ENCODE data around the gene MTR.

MTR gene

DNA sequence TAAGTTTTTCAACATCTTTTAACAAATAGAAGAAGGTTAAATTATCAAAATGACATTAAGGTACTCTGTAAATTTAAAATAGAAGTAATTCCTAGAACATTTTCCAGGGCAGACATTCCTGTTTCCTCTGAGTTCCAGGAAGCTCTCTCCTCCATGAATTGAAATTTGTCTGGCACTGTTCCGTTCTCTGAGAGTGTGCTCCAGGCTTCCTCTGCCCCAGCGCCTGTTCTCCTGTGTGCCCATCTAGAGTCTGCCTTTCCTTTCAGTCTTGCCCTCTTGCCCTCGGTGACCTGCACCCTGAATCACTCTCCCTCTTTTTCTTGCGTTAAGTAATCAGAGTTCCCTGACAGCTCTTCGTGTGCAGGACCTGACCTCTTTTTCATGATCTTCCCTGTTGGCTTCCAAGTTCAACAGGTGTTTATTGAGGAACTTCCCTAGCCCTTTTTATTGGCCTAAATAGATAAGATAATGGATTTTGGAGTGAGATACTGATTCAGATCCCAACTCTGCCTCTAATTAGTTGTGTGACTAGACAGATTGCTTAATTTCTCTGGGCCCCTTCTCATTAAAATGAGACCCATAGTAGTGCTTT, 77.1 kb downstream of the MTR start:
- no peak for TF ChIP-seq ZNF274 (IDR thresholded peaks at IDR 0.05; ENCODE audit: low read depth, low read length)

DNA sequence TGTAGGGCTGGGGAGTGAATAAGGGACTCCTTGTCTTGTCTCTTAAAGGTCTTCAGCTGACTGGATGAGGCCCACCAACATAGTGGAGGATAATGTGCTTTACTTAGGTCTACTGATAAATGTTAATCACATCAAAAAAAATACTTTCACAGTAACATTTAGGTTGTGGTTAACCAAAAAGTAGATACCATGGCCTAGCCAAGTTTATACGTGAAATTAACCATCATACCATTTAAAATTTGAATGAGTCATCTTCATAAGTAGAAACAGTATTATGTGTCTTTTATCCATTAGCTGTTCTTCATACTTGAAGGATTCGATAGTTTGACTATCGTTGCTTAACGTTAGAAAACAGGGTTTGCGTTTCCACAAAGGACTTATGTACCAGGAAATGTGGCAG, 80.9 kb downstream of the MTR start:
- TF ChIP-seq ZNF274 (IDR thresholded peaks at IDR 0.05; ENCODE audit: low read depth, low read length) = no peak
- H3K4me3 ChIP-seq (ENCODE audit: low read length) = no peak overlapping the region

More for the DNA sequence above, 77.1 kb downstream of the MTR start:
- no peak overlapping the region for H3K4me3 ChIP-seq (ENCODE audit: low read length)

DNA sequence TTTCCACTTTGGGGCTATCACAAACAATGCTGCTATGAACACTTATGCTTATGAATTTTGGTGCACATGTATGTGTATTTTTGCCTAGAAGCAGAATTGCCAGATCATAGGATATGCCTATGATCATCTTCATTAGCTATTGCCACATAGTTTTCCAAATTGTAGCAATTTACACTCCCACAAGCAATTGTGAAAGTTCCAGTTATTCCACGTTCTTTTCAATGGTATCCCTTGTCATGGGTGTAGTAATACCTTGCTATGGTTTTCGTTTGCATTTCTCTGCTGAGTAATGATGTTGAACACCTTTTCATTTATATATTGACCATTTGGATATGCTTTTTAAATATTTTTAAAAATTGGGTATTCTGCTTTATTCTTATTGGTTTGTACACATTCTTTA, 82.6 kb downstream of the MTR start:
- H3K4me3 ChIP-seq (ENCODE audit: low read length) = no peak overlapping the region
- no peak for TF ChIP-seq ZNF274 (IDR thresholded peaks at IDR 0.05; ENCODE audit: low read depth, low read length)

DNA sequence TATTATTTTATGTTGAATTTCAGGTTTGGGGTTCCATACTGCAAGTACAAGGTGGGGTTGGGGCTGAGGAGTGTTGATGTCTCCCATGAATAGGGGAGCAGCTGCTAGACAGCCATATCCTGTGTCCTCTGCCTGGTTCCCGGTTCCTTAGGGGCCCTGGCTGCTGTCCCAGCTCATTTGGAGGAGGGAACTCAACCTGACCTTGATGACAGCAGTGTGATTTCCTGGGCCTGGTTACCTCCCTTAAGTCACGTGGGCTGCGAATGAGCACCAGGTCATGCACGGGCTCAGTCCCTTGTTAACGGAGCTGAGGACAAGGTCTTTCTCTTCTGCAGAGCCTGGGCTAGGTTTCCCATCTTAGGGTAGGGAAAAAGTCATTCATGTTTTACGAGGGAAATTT, 85.1 kb downstream of the MTR start:
- no peak overlapping the region for H3K4me3 ChIP-seq (ENCODE audit: low read length)
- TF ChIP-seq ZNF274 (IDR thresholded peaks at IDR 0.05; ENCODE audit: low read depth, low read length) = no peak

DNA sequence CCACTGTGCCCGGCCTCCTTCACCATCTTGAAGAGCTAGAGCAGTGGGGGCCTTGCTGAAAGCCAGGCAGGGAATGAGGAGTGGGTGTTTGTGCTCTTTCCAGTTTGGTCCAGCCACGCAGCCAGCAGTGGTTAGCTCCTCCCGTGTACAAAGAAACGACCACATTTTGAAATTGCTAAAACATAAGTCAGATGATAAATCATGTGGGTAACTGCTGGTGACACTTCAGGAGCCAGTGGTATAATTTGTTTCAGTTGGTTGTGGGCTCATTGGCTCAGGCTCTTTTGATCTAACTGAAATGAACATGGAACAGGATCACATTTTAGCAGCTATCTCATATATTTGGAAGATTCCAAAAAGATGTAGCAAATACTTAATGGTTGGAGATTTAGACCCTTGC, 87.6 kb downstream of the MTR start:
- H3K4me3 ChIP-seq (ENCODE audit: low read length) = no peak overlapping the region
- no peak for TF ChIP-seq ZNF274 (IDR thresholded peaks at IDR 0.05; ENCODE audit: low read depth, low read length)

DNA sequence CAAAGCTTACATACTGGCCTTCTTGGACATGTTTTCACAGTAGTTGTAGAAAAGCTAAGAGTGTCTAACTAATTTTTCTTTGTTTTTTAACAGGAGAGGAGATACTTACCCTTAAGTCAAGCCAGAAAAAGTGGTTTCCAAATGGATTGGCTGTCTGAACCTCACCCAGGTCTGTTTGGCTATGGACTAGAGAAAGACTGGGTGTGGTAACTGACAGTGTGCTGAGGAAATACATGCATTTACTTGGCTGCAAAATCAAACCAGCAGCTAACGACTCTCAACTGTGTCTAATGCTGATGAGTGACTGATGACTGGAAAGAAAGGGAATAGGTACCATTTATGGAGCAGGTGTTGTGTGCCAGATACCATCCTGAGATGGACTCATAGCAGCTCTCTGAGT, 91.1 kb downstream of the MTR start:
- no peak overlapping the region for H3K4me3 ChIP-seq (ENCODE audit: low read length)
- no peak for TF ChIP-seq ZNF274 (IDR thresholded peaks at IDR 0.05; ENCODE audit: low read depth, low read length)

DNA sequence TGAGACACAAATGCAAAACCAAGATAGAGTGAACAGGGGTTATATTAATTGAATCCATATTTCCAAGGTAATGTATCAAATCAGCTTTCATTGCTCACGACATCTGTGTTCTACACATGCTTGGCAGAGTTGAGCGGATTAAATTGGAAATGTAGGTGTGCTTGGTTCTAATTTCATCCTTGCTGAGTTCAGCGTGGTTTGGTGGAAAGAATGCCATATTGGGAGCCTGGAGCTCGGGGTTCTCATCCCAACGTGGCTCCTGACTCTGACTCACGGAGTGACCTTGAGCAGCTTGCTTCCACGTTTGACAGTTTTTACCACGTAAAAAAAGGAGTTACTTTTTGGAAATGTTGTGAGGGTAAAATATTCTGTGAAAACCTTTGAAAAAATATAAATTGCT, 92.0 kb downstream of the MTR start:
- H3K4me3 ChIP-seq (ENCODE audit: low read length) = no peak overlapping the region
- no peak for TF ChIP-seq ZNF274 (IDR thresholded peaks at IDR 0.05; ENCODE audit: low read depth, low read length)

DNA sequence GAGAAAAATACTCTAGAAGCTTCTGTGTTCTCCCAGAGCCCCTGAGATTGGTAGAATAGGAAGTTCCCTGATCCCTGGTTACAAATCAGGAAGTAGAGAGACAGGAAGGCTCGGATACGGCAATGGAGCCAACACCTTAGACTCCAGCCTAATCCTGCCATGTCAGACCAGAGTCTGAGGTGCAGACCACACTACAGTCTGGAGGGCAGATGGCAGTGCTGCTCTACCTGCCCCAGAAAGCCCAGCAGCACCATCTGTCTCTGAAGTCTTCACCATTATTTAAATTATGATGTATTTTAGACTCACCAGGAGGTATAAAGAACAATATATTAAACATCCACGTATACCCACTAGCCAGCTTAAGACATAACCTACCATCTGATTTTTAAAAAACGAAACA, 93.0 kb downstream of the MTR start:
- no peak overlapping the region for H3K4me3 ChIP-seq (ENCODE audit: low read length)
- no peak for TF ChIP-seq ZNF274 (IDR thresholded peaks at IDR 0.05; ENCODE audit: low read depth, low read length)

DNA sequence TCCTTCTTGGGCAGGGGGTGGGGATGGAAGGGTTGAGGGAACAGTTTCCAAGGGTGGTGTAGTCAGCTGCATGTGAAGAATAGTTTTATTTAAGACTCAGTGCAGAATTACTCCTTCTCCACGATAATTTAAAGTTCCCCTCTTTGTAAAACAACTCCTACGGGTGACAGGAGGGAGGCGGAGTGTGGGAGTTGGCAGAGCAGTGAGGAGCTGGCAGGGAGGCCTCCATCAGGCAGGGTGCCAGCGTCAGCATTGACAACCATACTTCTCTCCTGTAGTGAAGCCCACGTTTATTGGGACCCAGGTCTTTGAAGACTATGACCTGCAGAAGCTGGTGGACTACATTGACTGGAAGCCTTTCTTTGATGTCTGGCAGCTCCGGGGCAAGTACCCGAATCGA, 93.8 kb downstream of the MTR start:
- TF ChIP-seq ZNF274 (IDR thresholded peaks at IDR 0.05; ENCODE audit: low read depth, low read length) = no peak

DNA sequence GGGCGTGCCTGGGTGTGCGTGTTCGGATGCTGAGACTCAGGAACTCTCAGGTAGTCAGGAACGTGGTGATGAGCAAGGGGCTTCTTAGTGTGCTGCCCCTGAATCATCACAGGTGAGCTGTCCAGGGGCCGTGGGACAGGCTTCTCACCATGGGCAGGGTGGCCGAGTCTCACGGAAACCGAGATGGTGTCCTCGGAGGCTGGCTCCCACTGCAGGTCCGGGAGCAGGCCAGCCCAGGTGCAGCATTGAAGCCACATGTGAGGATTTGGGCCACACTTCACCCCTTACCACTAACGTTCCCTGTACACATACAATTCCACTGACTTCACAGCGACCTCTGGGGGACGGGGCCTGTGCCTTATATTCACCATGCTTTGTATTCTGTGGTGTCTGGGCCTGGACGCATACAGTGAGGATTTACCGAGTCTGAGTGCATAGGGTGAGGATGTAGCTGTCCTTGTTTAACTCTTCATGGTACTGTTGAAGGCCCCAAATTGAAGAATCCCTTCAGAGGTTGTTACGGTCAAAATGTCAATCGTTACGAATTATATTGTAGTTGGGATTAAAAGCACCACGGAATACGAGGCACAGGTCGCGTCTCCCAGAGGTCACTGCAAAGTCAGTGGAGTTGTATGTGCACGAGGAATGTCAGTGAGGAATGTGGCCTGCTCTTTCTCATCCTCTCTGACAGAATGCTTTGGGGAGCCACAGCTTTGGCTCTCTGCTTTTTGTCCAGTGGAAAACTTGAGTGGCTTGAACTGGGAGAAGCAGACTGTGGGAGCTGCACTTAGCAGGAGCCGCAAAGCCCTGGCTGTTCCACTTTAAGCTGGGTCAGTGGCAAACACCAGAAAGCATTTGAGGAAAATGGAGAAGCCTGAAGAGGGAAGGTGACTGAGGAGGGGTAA, 95.3 kb downstream of the MTR start:
- TF ChIP-seq ZNF274 (IDR thresholded peaks at IDR 0.05; ENCODE audit: low read depth, low read length) = no peak
- H3K4me3 ChIP-seq (ENCODE audit: low read length) = no peak overlapping the region

More for the DNA sequence above, 93.8 kb downstream of the MTR start:
- no peak overlapping the region for H3K4me3 ChIP-seq (ENCODE audit: low read length)

DNA sequence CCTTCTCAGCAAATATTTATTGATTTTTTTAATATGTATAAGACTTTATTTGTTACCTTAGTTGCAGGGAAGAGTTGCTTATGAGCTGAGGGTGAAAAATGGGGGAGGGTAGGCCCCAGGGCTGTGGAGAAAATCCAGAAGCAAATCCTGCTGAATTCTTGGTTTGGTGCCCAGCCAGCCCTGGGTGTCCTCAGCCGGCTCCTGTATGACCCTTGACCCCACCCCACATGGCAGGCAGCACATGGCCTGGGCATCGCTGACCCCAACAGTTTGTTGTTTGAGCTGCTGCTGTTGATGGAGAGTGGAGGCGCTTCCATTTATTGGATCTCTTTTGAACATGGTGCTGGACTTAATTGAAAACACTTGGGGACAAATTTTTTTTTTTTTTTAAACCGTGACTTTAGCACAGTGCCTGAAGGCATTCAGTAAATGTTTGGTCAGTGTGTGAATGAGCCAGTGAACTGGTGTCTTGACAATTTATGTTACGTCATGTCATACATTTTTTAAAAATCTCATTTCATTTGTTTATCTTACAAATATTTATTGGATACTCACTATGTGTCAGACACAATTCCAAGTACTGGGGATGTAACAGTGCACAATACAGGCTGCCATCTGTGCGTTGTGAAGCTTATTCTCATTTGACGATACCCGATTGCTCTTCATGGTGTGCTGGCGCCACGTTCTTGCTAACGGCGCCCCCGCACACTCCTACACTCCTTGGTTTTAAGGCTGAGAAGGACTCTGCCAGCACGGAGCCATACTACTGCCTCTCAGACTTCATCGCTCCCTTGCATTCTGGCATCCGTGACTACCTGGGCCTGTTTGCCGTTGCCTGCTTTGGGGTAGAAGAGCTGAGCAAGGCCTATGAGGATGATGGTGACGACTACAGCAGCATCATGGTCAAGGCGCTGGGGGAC, 98.8 kb downstream of the MTR start:
- H3K4me3 ChIP-seq (ENCODE audit: low read length) = no peak overlapping the region
- no peak for TF ChIP-seq ZNF274 (IDR thresholded peaks at IDR 0.05; ENCODE audit: low read depth, low read length)

DNA sequence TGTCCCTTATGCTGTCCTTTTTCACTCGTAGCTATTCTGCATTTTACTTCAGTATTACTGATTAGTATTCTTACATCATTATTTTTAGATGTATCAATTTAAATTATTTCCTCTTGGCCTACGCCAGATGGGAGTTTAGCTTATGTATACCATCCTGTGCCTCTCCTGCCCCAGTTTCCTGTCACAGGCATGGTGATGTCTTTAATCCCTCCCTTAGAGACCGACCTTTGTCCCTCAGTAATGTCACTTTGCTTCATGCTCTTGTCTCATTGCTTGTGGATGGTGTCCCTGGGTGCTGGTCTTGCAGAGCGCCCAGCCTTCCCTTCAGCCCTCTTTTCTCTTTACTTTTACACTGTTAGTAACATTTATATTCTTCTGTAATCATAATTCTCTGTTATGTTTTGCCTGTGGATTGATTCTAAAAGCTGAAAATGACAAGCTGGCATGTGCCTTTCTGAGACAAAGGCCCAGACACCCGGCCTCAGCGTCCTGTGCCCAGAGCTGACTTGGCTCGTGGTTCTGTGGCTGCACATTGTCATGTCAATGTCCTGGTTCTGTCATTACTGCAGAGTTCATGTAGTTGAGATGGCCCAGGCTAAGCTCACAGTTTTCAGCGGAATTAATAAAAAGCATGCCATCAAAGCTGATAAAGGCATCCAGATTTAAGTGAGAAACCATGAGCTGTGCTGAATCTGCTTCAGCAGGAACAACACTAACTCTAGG, 100.7 kb downstream of the MTR start:
- H3K4me3 ChIP-seq (ENCODE audit: low read length) = no peak overlapping the region
- TF ChIP-seq ZNF274 (IDR thresholded peaks at IDR 0.05; ENCODE audit: low read depth, low read length) = no peak

DNA sequence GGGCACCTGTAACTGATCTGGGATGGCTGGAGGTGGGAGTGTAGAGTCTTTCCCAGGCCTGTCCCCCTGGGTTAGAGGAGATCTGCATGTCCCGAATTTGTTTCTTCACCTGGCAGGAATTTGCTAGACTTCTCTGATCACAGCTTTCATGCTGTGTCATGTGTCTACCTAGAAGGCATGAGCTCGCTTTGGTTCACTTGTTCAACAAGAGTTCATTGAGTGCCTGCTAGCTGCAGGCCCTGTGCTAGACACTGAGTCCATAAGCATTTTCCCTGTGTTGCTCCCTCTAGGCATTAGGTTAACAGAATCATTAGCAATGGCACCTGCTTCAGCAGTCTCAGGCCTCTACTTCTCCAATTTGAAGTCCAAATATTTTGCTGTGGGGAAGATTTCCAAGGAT, 101.6 kb downstream of the MTR start:
- TF ChIP-seq ZNF274 (IDR thresholded peaks at IDR 0.05; ENCODE audit: low read depth, low read length) = no peak
- H3K4me3 ChIP-seq (ENCODE audit: low read length) = no peak overlapping the region
